Measurements from ENCODE around the gene CLCC1. TPM values are rescaled to one million over a fixed set of nuclear protein-coding genes. Genes with fewer than 3 reads are reported as not detected.
A peak's percentile ranks its signal among the peaks of the same experiment; 100 is the strongest.

The CLCC1 gene
- total RNA-seq, 1 experiment from 2014 or later, result 36.6 TPM

GRCh38 chr1:108976658-108977057, 13.4 kb upstream of the CLCC1 start:
- Mint-ChIP-seq H3K36me3 (ENCODE audit: insufficient read depth, unreplicated experiment) (peaks cover 43% of the 10 kb centered on the region), H3K27ac (ENCODE audit: low read depth, unreplicated experiment) (no peak overlapping the region), H3K27me3 (ENCODE audit: insufficient read depth, unreplicated experiment) (no peaks in the 10 kb centered on the region), H3K4me3 (ENCODE audit: unreplicated experiment) (no peak overlapping the region), H3K4me1 (ENCODE audit: insufficient read depth, unreplicated experiment) (no peaks in the 10 kb centered on the region), H3K9me3 (ENCODE audit: unreplicated experiment) (no peaks in the 10 kb centered on the region)
- no peak for DNase-seq (ENCODE audit: unreplicated experiment)
- ChIA-PET CTCF (no interaction called here), POLR2A (interaction anchor here (0.6 kb wide), 1 partner anchor 13 kb away, joined by 4 read pairs; the partner anchor contains the start of gene CLCC1)
- BruUV-seq (replicated peaks), result no TSS peak
- TF ChIP-seq CTCF (IDR thresholded peaks at IDR 0.05; ENCODE audit: unreplicated experiment), result no peak
- intact Hi-C loops (cut with micrococcal nuclease), result no loop called here

GRCh38 chr1:108972951-108973350, 9.7 kb upstream of the CLCC1 start:
- Mint-ChIP-seq H3K9me3 (ENCODE audit: unreplicated experiment) (no peaks in the 10 kb centered on the region), H3K27ac (ENCODE audit: low read depth, unreplicated experiment) (no peak overlapping the region), H3K4me3 (ENCODE audit: unreplicated experiment) (no peak overlapping the region), H3K27me3 (ENCODE audit: insufficient read depth, unreplicated experiment) (no peaks in the 10 kb centered on the region), H3K36me3 (ENCODE audit: insufficient read depth, unreplicated experiment) (peaks cover 52% of the 10 kb centered on the region), H3K4me1 (ENCODE audit: insufficient read depth, unreplicated experiment) (no peaks in the 10 kb centered on the region)
- ChIA-PET CTCF (interaction anchor here (0.7 kb wide), 2 partner anchors 10 to 63 kb away, joined by 3 read pairs; partner anchors contain the start of gene CLCC1), POLR2A (interaction anchor here (0.6 to 2.7 kb wide), 4 partner anchors 10 to 119 kb away, joined by 3 to 9 read pairs (median 4); partner anchors contain the start of gene CLCC1)
- TF ChIP-seq CTCF (IDR thresholded peaks at IDR 0.05; ENCODE audit: unreplicated experiment), result no peak
- intact Hi-C loops (cut with micrococcal nuclease), result no loop called here
- no peak for DNase-seq (ENCODE audit: unreplicated experiment)
- BruUV-seq (replicated peaks), result no TSS peak

GRCh38 chr1:108969346-108969745, 6.1 kb upstream of the CLCC1 start:
- Mint-ChIP-seq H3K9me3 (ENCODE audit: unreplicated experiment) (no peaks in the 10 kb centered on the region), H3K27me3 (ENCODE audit: insufficient read depth, unreplicated experiment) (no peaks in the 10 kb centered on the region), H3K27ac (ENCODE audit: low read depth, unreplicated experiment) (no peak overlapping the region), H3K4me3 (ENCODE audit: unreplicated experiment) (no peak overlapping the region), H3K36me3 (ENCODE audit: insufficient read depth, unreplicated experiment) (peaks cover 48% of the 10 kb centered on the region), H3K4me1 (ENCODE audit: insufficient read depth, unreplicated experiment) (no peaks in the 10 kb centered on the region)
- BruUV-seq (replicated peaks), result no TSS peak
- ChIA-PET CTCF (interaction anchor here (0.7 kb wide), 1 partner anchor 562 kb away, joined by 3 read pairs; no protein-coding TSS in a partner anchor), POLR2A (interaction anchor here (1.2 kb wide), 1 partner anchor 121 kb away, joined by 3 read pairs; the partner anchor contains the start of gene TMEM167B)
- no peak for DNase-seq (ENCODE audit: unreplicated experiment)
- intact Hi-C loops (cut with micrococcal nuclease), result no loop called here
- TF ChIP-seq CTCF (IDR thresholded peaks at IDR 0.05; ENCODE audit: unreplicated experiment), result no peak

- H3K27me3 Mint-ChIP-seq (ENCODE audit: insufficient read depth, unreplicated experiment), result no peaks in the 10 kb centered on the region
- ChIA-PET POLR2A (interaction anchor here (0.6 to 3.5 kb wide), 27 partner anchors 10 to 929 kb away, joined by 3 to 33 read pairs (median 4); partner anchors contain the start of genes CELSR2, PRPF38B, PSMA5 and SARS1), CTCF (interaction anchor here (0.6 to 3.3 kb wide), 9 partner anchors 9 to 570 kb away, joined by 3 to 19 read pairs (median 3); a partner anchor contains a TSS)
- peak overlapping the region; percentile 83 for H3K27ac Mint-ChIP-seq (ENCODE audit: low read depth, unreplicated experiment)
- H3K4me3 Mint-ChIP-seq (ENCODE audit: unreplicated experiment), result peak overlapping the region; percentile 86
- TSS peak; percentile 52 for BruUV-seq (replicated peaks)
- TF ChIP-seq CTCF (IDR thresholded peaks at IDR 0.05; ENCODE audit: unreplicated experiment), result no peak
- peaks cover 18% of the 10 kb centered on the region for H3K4me1 Mint-ChIP-seq (ENCODE audit: insufficient read depth, unreplicated experiment)
- H3K36me3 Mint-ChIP-seq (ENCODE audit: insufficient read depth, unreplicated experiment), result peaks cover 24% of the 10 kb centered on the region
- intact Hi-C loops (cut with micrococcal nuclease), result loop anchor here (2.0 kb wide), 2 partner anchors 112 to 150 kb away; a partner anchor contains a TSS
- H3K9me3 Mint-ChIP-seq (ENCODE audit: unreplicated experiment), result no peaks in the 10 kb centered on the region
- DNase-seq (ENCODE audit: unreplicated experiment), result peak; percentile 39
Observed at GRCh38 chr1:108962681-108963051, 618 bp downstream of the CLCC1 start.

Data from MCF 10A (cell line).